Activated CD4-positive, alpha-beta T cell treated with anti-CD3 and anti-CD28 coated beads for 1 hour (primary cell): Measurements from ENCODE around the gene U2AF1L4.

Source experiments
- DNase-seq: peaks from one replicate; pipeline ENCODE4 v3.0.0-alpha.2; 2020

The U2AF1L4 gene

DNA sequence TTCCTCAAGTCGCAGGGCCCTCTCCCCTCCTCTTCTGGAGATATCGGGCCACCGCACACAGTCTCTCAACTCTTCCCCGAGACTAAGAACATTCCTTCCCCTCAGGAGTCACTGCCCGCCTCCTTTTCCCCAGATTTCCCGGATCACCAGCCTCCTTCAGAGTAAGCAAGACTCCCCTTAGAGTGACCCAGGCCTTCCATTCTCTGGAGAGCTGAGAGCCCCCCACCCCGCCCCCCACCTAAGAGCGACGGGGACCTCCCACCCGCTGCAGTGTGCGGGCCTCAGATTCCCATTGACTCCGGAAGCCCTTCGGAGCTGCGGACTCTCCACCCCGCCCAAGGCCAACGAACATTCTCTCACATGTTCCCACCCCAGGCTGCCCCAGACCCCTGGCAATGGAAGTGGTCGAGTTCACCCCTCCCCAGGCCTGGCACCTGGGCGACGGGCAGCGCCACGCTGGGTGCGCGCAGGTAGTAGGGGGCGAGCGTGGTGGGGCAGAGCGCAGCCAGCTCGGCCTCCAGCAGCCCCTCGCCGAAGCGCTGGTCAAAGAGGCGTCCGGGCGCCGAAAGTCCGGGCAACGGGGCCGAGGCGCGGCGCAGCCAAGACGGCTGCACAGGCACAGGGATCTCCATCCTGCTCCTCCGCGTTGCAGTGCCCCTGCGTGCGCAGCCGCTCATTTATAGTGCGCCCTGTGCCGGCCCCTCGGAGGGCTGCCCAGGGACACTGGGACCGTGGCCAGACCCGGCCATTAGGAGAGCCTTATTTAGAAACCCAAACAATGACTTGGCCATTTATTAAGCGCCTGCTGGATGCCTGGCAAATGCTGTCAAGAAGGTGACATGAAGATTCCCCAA lies 11.4 kb upstream of the U2AF1L4 start, which contains the start of gene HSPB6:
HSPB6 (minus strand) TSS at position 653 of the 854 bp plus-strand sequence; CDS start at position 632, 21 bp downstream.
- no peak for DNase-seq

DNA sequence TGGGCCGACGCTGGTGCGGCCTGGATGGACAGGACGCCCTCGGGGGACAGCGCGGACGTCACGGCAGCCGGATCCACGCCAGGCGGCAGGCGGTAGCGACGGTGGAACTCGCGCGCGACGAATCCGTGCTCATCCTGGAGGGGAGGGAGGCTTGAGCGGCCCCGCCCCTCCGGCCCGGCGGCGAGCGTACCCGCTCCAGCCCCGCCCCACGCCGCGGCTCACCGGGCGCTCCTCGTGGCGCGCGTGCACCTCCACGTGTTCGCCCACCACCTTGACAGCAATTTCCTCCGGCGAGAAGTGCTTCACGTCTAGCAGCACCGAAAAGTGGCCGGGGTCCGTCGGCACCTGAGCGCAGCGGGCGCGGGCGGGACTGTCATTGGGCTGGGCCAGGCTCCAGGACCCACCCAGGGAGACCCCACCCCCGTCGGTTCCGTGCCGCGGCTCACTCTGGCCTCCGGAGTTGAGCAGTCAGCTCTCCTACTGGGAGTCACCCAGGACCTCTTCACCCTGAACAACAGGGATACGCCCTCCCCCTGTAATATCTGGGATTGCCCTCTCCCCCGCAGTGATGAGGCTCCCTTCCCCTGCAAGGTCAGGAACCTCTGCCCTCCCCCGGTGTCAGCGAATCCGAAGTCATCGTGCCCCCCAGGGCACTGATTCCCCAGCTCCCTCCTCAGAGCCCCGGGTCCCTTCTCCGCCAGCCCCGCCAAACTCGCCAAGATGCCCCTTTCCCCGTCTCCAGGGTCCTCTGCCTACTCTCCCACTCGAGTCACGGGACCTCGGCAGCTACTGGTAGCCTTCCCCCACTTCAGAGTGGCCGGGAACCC lies 10.5 kb upstream of the U2AF1L4 start:
- DNase-seq = peak; percentile 47

DNA sequence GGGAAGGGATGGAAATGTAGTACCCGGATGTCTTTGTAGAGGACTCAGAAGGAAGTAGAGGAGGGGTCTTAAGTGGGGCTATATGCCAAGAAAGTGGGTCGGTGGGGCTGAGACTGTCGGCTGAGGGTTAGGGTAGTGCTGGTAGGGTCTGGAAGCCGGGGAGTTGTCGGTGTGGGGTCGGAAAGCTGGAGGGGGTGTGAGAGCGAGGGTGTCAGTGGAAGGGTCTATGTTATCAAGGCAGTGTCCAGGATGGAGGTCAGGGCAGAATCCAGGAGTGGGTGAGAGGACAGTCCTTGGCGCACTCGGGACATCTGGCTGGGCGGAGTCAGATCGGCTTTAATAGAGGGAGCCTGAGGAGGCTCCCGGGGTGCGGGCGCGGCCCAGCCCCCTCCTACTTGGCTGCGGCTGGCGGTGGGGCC lies 9.9 kb upstream of the U2AF1L4 start:
- DNase-seq = no peak

DNA sequence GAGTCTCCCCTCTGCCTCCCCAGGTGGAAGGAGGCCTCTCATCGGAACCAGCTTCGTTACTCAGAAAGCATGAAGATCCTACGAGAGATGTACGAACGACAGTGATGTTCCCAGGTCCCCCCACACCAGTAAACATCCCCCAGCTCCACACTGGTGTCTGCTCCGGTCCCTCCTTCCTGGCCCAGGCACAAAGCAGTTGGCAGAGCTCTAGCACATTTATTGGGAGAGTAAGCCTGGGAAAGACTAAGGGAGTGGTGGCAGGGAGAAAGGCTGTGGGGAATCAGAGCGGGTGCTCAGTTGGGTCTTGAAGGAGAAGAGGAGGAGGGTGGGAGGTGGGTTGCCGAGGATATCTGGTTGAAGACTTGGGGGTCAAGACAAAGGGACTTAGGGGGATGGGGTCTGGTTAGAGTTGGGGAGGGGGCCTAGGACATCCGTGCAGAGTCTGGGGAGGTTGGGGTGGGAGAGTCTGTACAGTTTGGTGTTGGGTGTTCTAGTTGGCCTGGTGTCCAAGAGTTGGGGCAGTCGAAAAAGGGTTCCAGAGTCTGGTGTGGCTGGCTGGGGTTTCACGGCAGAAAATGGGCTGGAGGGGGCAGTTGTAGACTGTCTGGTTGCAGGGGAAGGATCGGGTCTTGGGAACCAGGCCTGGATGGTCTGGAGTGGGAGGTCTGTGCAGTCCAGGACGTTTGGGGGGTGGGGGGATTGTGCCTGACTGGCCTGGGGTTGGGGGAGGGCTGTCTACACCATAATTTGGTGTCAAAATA lies 9.3 kb upstream of the U2AF1L4 start:
- DNase-seq = no peak

DNA sequence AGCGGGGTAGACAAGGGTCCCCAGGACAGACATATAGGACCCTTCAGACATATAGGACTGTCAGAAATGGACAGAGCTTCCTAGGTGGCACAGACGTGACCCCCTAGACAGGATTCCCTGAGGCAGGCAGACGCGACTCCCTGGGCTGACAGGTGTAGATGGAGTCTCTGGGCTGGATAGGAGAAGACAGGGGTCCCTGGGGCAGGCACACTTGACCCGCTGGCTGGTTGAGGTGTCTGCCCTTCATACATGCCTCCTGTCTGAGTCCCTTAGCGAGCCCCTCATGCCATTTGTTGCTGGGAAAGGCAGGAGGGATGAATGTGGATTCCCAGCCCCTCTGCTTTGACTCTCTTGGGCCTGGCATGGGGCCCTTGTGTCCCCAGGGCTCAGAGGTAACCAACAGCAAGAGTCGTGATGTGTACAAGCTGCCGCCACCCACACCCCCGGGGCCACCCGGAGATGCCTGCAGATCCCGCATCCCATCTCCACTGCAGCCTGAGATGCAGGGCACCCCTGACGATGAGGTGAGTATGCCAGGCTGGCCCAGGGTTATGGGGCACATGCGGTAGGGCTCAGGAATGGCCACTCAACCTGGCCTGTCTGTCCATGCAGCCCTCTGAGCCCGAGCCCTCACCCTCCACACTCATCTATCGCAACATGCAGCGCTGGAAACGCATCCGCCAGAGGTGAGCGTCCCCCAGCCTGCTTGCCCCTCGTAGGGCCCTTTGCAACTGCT lies 8.6 kb upstream of the U2AF1L4 start:
- DNase-seq = no peak

DNA sequence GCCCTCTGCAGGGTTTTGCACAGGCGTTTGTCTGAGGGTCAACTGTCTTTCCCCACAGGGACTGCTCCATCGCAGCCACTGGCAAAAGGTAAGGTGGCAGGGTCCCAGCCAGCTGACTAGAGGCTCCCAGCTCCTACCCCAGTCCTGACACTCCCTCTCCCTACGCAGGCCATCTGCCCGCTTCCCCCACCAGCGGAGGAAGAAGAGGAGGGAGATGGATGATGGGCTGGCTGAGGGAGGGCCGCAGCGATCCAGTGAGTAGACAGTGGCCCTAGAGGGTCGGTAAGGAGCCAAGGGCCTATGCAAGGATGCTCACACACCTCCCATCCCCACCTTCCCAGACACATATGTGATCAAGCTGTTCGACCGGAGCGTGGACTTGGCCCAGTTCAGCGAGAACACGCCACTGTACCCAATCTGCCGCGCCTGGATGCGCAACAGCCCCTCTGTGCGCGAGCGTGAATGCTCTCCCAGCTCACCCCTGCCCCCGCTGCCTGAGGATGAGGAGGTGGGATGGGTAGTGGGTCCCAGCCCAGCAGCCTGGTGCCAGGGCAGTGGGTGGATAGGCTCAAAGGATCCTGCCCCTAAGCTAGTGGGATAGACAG lies 7.6 kb upstream of the U2AF1L4 start:
- no peak for DNase-seq

DNA sequence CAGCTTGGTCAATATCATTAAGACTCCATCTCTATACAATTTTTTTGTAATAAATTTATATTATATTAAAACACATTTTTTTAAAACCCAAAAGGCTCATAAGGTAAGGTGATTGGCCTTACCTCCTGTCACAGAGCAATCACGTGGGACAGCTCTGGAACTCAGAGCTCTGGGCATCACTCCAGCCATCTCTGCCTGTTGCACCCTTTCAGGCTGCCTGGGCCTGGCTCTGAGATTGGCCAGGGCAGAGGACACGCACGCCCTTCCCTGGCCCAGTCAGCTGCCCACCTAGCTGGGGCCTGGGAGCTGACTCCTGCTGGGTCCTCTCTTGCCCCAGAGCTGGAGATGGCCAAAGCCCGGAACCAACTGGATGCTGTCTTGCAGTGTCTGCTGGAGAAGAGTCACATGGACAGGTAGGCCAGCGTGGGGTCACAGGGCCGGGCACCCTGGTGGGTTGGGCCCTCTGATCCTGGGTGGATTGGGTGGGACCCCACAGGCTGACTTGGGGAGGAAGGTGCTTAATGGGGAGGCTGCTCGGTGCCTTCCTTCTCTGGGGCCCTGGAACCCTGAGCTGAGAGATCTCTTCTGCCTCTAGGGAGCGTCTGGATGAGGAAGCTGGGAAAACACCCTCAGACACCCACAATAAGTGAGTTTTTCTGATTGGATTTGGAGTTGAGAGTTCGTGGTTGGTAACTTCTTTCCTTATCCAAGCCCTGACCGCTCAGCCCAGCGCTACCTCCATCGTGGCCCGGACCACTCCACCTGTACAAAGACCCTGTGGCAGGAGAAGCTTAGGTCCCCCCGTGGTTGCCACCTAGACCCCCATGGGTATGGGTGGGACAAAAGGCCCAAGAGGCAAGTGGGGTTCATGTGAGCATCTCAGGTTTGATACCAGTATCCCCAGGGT lies 6.9 kb upstream of the U2AF1L4 start:
- no peak for DNase-seq

DNA sequence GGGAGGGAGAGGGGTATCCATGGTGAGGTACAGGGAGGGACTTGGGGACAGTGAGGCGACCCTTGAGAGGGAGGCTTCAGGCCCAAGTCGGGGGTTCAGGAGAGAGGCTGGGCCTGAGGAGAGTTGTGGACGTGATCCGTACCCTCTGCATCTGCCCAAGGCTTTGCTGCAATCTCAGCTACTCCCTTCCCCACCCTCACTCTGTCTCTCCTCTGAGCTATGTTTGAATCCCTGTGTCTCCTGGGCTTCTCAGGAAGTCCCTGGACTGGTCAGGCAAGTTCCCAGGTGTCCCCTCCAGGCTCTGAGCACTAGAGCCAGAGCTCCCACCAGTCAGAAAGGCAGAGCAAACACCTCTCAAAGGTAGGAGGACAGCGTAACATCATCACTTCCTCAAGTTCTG lies 4.9 kb upstream of the U2AF1L4 start:
- no peak for DNase-seq

DNA sequence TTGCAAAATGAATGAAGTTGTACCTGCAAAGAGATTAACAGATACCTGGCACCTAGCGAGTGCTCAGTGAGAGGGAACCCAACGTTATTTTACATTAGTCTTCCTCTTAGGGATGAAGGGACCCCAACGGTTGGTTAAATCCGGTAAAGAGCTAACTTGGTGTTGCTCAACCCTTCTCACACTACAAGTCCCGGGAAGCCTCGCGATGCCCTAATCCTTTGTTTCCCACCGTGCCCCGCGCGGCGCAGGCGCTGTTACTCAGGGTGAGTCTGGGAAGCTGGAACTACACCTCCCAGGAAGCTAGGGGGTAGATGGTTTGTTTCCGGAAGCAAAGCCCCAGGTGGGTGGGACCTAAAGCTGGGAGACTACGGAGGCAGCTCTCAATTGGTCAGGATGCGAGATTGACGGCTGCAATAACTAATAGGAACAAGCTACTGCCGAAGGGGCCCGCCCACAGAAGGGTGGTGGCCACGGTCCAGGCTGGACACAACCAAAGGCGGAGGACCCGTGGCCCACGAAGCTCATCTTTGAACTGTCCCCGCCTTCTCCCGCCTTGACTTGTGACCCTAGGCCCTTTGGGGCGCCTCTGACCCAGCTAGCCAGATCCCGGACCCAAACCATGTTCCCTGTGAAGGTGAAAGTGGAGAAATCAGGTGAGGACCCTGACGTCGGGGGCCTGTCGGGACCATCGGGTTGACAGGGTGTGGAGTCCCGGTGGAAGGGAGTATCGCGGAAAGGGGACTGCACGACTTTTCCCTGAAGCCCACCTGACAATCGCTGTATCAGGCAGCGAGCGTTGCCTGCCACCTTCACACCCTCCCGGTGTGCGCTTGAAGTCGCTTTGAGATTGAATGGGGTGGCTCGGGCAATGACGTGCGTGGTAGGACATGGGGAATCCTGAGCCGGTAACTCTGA lies 3.1 kb upstream of the U2AF1L4 start, which contains the start of gene LIN37:
LIN37 (plus strand) TSS at position 471 of the 915 bp plus-strand sequence; CDS start at position 620, 149 bp downstream.
- peak; percentile 98 for DNase-seq

DNA sequence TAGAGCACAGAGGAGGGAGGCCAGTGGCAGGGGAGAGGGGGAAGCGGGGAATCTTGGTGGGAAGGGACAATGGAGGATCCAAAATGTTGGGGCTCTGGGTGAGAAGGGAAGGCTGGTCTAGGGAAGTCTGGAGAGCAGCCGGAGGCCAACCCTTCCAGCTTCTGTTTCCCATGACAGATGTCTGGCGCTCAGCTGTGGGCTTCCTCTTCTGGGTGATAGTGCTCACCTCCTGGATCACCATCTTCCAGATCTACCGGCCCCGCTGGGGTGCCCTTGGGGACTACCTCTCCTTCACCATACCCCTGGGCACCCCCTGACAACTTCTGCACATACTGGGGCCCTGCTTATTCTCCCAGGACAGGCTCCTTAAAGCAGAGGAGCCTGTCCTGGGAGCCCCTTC lies 1.3 kb upstream of the U2AF1L4 start:
- DNase-seq = no peak

DNA sequence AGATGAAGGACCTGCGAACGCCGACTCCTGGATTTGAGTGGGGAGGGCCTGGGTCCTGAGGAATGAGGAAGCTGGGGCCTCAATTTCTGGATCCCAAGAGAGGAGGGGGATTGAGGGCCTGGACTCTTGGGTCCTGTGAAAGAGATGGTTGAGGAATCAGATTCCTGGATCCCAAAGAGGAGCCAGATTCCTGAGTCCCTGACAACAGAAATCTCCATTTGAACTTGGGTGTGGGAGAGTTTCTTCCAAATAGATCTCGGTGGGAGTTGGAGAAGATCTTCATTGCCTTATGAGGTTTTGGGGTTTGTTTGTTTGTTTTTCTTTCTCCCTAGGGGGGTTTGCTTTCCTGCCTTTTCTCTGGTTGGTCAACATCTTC lies 857 bp upstream of the U2AF1L4 start:
- DNase-seq = no peak

DNA sequence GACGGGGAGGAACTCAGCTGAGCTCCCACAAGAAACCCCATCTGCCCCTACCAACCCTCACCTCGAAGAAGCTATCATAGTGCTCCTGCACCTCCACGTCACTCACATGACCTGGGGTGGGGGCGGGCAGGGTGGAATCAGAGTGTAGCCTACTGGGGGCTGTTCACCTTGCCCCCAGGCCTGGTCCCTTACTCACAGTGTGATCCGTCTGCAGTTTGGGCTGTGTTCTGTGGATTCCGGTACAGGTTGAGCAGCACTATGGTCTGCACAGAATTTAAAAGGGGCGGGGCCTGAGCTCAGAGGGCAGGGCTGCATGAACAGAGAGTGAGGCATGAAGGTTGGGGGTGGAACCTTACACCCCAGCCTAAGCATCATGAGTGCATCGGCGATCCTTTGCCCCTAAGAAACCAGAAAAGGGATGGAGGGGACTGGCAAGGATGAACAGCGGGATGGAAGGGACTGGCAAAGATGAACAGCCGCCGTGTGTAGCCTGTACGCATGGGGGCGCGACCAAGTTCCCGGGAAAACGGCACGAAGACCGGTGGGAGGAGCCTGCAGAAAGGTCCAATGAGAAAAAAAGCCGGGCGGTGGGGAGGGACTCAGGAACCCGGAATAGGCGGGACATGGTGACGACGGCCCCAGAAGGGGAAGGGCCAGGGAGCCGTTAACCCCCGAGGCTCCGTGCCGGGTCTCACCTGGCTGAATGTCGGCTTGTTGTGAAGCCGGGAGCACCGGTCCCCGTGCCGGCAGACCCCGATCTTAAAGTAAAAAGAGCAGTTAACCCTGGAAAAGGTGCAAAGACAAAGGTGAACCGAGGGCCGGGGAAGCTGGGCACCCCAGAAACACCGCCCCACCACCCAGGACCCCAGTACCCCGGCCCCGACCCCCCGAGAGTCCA lies 539 bp downstream of the U2AF1L4 start:
- DNase-seq = peak; percentile 88

DNA sequence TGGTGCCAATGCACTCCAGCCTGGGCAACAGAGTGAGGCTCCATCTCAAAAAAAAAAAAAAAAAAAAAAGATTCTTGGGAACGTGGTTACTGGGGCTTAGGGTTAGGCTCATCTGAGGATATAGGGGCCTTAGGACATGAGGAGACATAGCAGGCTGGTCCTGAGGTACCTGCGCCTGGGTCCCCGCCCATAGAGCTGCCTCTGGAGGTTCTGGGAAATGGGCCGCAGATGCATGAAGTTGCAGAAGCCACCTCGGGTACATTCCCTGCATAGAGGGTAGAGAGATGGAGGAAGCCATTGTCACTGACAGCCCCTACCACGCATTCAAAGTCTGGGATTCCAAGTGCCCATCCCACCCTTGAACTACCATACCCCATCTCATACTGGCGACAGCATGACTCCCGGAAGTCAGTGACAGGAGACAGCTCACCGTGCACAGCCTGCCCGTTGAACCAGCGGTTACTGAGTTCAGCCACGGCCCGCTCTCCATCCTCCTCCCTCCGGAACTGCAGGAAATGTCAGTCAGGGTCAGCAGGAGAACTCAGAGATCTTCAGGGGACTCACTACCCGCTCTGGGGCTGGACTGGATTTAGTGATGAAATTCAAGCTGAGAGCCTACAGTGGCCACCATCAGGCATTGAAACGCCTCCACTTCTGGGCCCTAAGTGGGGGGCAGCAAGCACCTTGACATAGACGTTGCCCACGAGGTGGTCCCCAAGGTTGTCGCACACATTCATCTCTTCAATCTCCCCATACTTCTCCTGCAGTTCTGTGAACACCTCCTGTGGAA lies 1.4 kb downstream of the U2AF1L4 start:
- no peak for DNase-seq

DNA sequence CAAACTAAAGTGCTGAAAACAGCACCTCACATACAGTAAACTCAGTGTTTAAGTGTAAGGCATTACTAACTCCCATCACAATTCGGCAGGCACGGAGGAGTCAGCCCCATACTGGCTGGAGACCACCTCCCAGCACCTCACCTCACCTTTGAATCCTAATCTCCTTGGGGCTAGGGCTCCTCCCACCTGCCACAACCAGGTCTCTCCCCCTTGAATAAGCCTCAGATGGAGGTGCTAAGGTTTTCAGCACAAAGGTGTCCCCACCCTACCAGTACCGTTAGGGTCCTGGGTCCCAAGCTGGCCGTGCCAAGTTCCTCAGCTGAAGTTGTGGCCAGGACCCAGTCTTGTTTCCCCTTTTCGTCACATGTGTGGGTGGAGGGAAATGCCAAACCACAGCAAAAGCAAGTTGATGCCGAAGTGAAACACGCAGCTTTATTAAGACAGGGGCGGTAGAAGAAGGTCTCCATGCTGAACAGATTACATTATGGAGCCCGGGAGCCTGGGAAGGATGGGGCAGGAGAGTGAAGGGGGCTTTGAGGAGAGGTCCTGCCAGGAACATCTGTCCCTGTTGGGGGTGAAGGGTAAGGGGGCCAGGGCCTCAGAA lies 3.0 kb downstream of the U2AF1L4 start, which contains the start of gene IGFLR1:
IGFLR1 (minus strand) TSS at position 332 of the 604 bp plus-strand sequence. CDS start 1,272 bp downstream, outside the sequence.
- DNase-seq = peak; percentile 46

DNA sequence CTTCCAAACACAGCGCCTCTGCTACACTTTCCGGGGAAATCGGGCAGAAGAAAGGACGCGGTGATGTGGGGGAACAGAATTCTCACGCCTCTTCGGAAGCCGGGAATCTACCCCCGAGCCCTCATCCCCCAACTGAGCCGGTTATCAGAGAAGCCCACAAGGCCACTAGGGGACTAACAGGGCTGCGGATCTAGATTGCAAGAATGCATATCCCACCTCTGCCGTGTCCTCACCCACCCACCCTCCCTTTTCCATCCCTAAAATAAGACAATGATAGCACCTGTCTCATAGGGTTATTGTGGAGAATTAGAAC lies 4.1 kb downstream of the U2AF1L4 start:
- no peak for DNase-seq

DNA sequence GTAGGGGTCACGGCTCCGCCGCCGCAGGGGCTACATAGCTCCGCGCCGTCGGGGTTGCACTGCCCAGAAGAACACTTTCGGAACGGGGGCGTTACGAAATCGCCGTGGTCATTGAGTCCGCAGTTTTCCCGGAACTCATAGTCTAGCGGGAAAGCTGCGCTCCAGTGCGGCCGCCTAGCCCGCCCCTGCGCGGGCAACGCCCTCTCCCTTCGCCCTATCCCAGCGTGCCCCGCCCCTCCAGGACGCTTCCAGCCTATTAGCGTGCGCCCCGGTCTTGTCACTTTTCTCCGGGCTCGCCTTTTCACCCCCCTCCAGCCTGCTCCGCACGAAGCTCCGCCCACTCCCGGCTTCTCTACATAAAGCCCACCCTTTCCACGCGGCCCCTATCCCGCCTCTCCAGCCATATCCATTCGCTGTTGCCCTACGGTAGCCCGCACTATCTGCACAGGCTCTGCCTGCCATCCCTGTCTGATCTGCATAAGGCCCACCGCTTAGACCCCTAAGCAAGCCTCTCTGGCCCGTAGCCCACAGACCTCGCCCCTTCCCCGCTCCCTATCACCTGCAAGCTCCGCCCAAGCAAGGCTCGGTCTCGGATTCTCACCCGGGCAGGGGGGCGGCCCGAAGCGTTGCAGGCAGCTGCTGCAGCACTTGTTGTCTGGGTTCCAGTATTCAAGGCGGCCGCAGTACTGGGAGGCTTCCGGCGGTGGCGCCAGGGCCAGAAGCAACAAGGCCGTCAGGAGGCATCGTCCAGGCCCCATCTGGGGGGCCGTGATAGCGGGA lies 4.6 kb downstream of the U2AF1L4 start:
- peak; percentile 88 for DNase-seq

DNA sequence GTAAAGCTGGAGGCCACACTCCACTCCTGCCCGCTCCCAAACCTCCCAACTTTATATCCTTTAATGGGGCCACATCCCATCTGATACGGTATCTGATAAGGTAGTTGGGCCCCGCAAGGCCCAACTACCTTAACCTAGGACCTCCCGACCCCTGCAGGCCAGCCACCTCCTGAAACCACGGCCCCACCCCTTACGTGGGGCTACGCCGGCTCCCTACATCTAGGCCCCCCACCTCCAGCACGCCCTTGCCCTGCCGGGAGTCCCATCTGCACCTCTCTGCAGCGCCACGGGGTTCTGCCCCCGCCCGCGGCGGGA lies 5.2 kb downstream of the U2AF1L4 start:
- no peak for DNase-seq
